HCT116 (cell line): Measurements from ENCODE around the gene TMEM117. TPM values are rescaled to one million over a fixed set of nuclear protein-coding genes. Genes with fewer than 3 reads are reported as not detected.

ENCODE experiments used
- ATAC-seq: fragments of 200-7000 bp; cut with Tn5 transposase; 2 replicates; pipeline ENCODE4 v1.9.1; 2020; ENCODE audit warnings: mild to moderate bottlenecking, moderate library complexity
- BruUV-seq: library from RNA; stranded (reverse); fragments of 400-500 nt; replicated peaks from 2 replicates; lab custom pipeline; 2021; lab: Mats Ljungman, UMichigan
- CTCF ChIA-PET: fragments of 300-600 bp; sonication (Branson Sonifier 250); formaldehyde crosslinking; loops from one replicate; lab custom pipeline; 2021; ENCODE audit warnings: antibody characterized with exemption; lab: Charles Lee
- POLR2A ChIA-PET: fragments of 300-600, 350-600 bp; sonication (Branson Sonifier 250); formaldehyde crosslinking; loops from one replicate; lab custom pipeline; 2021; ENCODE audit warnings: antibody characterized with exemption; lab: Charles Lee
- RAD21 ChIA-PET, 2 experiments: fragments of 300-600 bp; sonication (Branson Sonifier 250); formaldehyde crosslinking; loops; one replicate each; lab custom pipeline; 2023; ENCODE audit warnings: low total read pairs in 2 of 2; ENCODE audit not compliant: uncharacterized antibody in 2 of 2, unreplicated experiment in 2 of 2, low non-redundant PET in 1 of 2; lab: Charles Lee
- DNase-seq: peaks from one replicate; pipeline ENCODE4 v3.0.0-alpha.2; 2010; ENCODE audit warnings: low read depth, low spot score
- H2AFZ ChIP-seq: fragments of 200-600 bp; shearing (Covaris generic), sonication (generic); 2 replicates; pipeline ENCODE4 v1.6.1; 2017; ENCODE audit warnings: low read depth, mixed run types, mixed read lengths, antibody characterized with exemption, low read length; ENCODE audit not compliant: poor library complexity, severe bottlenecking
- H3K27ac ChIP-seq: 2 replicates; pipeline ENCODE4 v1.5.1; 2012; ENCODE audit warnings: low read depth, low read length
- H3K27me3 ChIP-seq: fragments of 200-600 bp; sonication (generic); 2 replicates; pipeline ENCODE4 v1.6.1; 2016; ENCODE audit warnings: mixed run types, low read length, mixed read lengths; ENCODE audit not compliant: insufficient read depth
- H3K36me3 ChIP-seq, 2 experiments: fragments of 200-500 bp in 1 of 2; fragments of 200-600 bp in 1 of 2; sonication (Bioruptor generic) in 1 of 2; sonication (generic) in 1 of 2; 2 replicates each; pipeline versions ENCODE4 v1.5.1 to v1.6.1; 2014 to 2016; ENCODE audit warnings: low read length in 2 of 2, inconsistent platforms in 1 of 2, mixed read lengths in 1 of 2, mixed run types in 1 of 2; ENCODE audit not compliant: insufficient read depth in 2 of 2, control insufficient read depth in 1 of 2
- H3K4me1 ChIP-seq, 2 experiments: fragments of 200-600 bp in 1 of 2; sonication (generic) in 1 of 2; 2 replicates each; pipeline versions ENCODE4 v1.5.1 to v1.6.1; 2012 to 2017; ENCODE audit warnings: low read length in 2 of 2, inconsistent platforms in 1 of 2, mild to moderate bottlenecking in 1 of 2, mixed read lengths in 1 of 2, mixed run types in 1 of 2, moderate library complexity in 1 of 2; ENCODE audit not compliant: insufficient read depth in 2 of 2, control insufficient read depth in 1 of 2
- H3K4me2 ChIP-seq: fragments of 200-600 bp; sonication (generic); 2 replicates; pipeline ENCODE4 v1.6.1; 2017; ENCODE audit warnings: mixed run types, low read length, mixed read lengths
- H3K4me3 ChIP-seq, 2 experiments: fragments of 200-600 bp in 1 of 2; sonication (generic) in 1 of 2; replicated peaks in 1 of 2; 2 replicates each; pipeline ENCODE4 v1.5.1; 2011 to 2016; ENCODE audit warnings: low read length in 2 of 2, control low read depth in 1 of 2, low read depth in 1 of 2, mild to moderate bottlenecking in 1 of 2, mixed read lengths in 1 of 2, mixed run types in 1 of 2
- H3K79me2 ChIP-seq: fragments of 200-600 bp; sonication (generic); 2 replicates; pipeline ENCODE4 v1.6.1; 2017; ENCODE audit warnings: mild to moderate bottlenecking, mixed run types, low read length, moderate library complexity, mixed read lengths; ENCODE audit not compliant: insufficient read depth
- H3K9ac ChIP-seq: fragments of 200-600 bp; sonication (generic); 2 replicates; pipeline ENCODE4 v1.6.1; 2016; ENCODE audit warnings: low read length, mixed read lengths
- H3K9me2 ChIP-seq: fragments of 200-600 bp; sonication (generic), shearing (Covaris generic); 2 replicates; pipeline ENCODE4 v1.6.1; 2017; ENCODE audit warnings: mixed run types, mild to moderate bottlenecking, moderate library complexity; ENCODE audit not compliant: insufficient read depth
- H3K9me3 ChIP-seq, 2 experiments: fragments of 200-500 bp in 1 of 2; fragments of 200-600 bp in 1 of 2; sonication (Bioruptor generic) in 1 of 2; sonication (generic) in 1 of 2; 2 replicates each; pipeline ENCODE4 v1.6.1; 2014 to 2017; ENCODE audit warnings: low read length in 2 of 2, mixed read lengths in 2 of 2, inconsistent platforms in 1 of 2, low read depth in 1 of 2, mild to moderate bottlenecking in 1 of 2, mixed run types in 1 of 2, moderate library complexity in 1 of 2; ENCODE audit not compliant: control insufficient read depth in 1 of 2, insufficient read depth in 1 of 2
- H4K20me1 ChIP-seq: fragments of 200-600 bp; sonication (generic), shearing (Covaris generic); 2 replicates; pipeline ENCODE4 v1.6.1; 2017; ENCODE audit warnings: mixed run types, mild to moderate bottlenecking, moderate library complexity; ENCODE audit not compliant: insufficient read depth
- ATF3 ChIP-seq: IDR thresholded peaks from 2 replicates; pipeline ENCODE4 v1.6.1; 2012
- CTCF ChIP-seq, 3 experiments: fragments of 200-600 bp in 1 of 3; sonication (generic) in 1 of 3; IDR thresholded peaks in 2 of 3; conservative IDR thresholded peaks in 1 of 3; 2 replicates each; pipeline ENCODE4 v1.5.1; 2012 to 2017; ENCODE audit warnings: low read depth in 2 of 3, low read length in 2 of 3, antibody characterized with exemption in 1 of 3, borderline replicate concordance in 1 of 3, control low read depth in 1 of 3, mild to moderate bottlenecking in 1 of 3, mixed read lengths in 1 of 3, mixed run types in 1 of 3, moderate library complexity in 1 of 3; ENCODE audit not compliant: insufficient read depth in 1 of 3
- ELF1 ChIP-seq: IDR thresholded peaks from 2 replicates; pipeline ENCODE4 v1.6.1; 2012; ENCODE audit warnings: low read depth, borderline replicate concordance
- EZH2 ChIP-seq: fragments of 200-600 bp; sonication (generic); IDR thresholded peaks from 2 replicates; pipeline ENCODE4 v1.6.1; 2017; ENCODE audit warnings: antibody characterized with exemption, mixed run types
- EZH2phosphoT487 ChIP-seq: fragments of 200-600 bp; IDR thresholded peaks from 2 replicates; pipeline ENCODE4 v1.6.1; 2018; ENCODE audit warnings: antibody characterized with exemption, borderline replicate concordance
- YY1 ChIP-seq: IDR thresholded peaks from 2 replicates; pipeline ENCODE4 v1.6.1; 2011; ENCODE audit warnings: low read length, low read depth, moderate library complexity, mild to moderate bottlenecking; ENCODE audit not compliant: insufficient replicate concordance; ENCODE audit errors: extremely low read depth
- ZNF274 ChIP-seq: fragments of 200-500 bp; sonication (Bioruptor generic); IDR thresholded peaks from 2 replicates; pipeline ENCODE4 v1.6.1; 2014; ENCODE audit warnings: mild to moderate bottlenecking, low read depth, low read length, inconsistent platforms
- intact Hi-C: fragments of 100-400 bp; cut with micrococcal nuclease; formaldehyde crosslinking; loops from 2 replicates; pipeline ENCODE4 v1.10.0; 2022
- total RNA-seq: library from RNA; stranded (reverse); gene quantifications from one replicate; pipeline ENCODE4 v1.2.1, GENCODE V29; 2021; ENCODE audit not compliant: unreplicated experiment

TMEM117 gene
- total RNA-seq, 1 experiment from 2014 or later: 3.6 TPM

- no TSS peak for BruUV-seq
- no peaks in the 10 kb centered on the region for H3K27me3 ChIP-seq
- H3K9me2 ChIP-seq: no peaks in the 10 kb centered on the region
- DNase-seq (no peak), ATAC-seq (no peak)
- H3K4me2 ChIP-seq: no peak overlapping the region
- no peak overlapping the region for H3K9ac ChIP-seq
- no peak overlapping the region for H2AFZ ChIP-seq
- ChIA-PET CTCF (no interaction called here), POLR2A (no interaction called here), RAD21 (no interaction called here)
- H3K36me3 ChIP-seq: no peaks in the 10 kb centered on the region
- H3K9me3 ChIP-seq: no peaks in the 10 kb centered on the region
- TF ChIP-seq ZNF274: no peak
- no peaks in the 10 kb centered on the region for H4K20me1 ChIP-seq
- H3K79me2 ChIP-seq: no peaks in the 10 kb centered on the region
- intact Hi-C loops: no loop called here
- H3K27ac ChIP-seq: no peak overlapping the region
- H3K4me3 ChIP-seq: no peak overlapping the region
- no peaks in the 10 kb centered on the region for H3K4me1 ChIP-seq
Observed at GRCh38 chr12:44059476-44059875, 223.6 kb downstream of the TMEM117 start.

- RAD21 ChIA-PET: no interaction called here
- H2AFZ ChIP-seq: no peak overlapping the region
- no TSS peak for BruUV-seq
- H3K4me3 ChIP-seq: no peak overlapping the region
- H3K4me2 ChIP-seq: no peak overlapping the region
- H3K36me3 ChIP-seq: no peaks in the 10 kb centered on the region
- no peaks in the 10 kb centered on the region for H4K20me1 ChIP-seq
- POLR2A ChIA-PET: no interaction called here
- no peaks in the 10 kb centered on the region for H3K27me3 ChIP-seq
- DNase-seq (no peak), ATAC-seq (no peak)
- CTCF ChIA-PET: no interaction called here
- TF ChIP-seq YY1: no peak
- H3K27ac ChIP-seq: no peak overlapping the region
- H3K79me2 ChIP-seq: no peaks in the 10 kb centered on the region
- H3K4me1 ChIP-seq: no peaks in the 10 kb centered on the region
- no peak overlapping the region for H3K9ac ChIP-seq
- no peaks in the 10 kb centered on the region for H3K9me3 ChIP-seq
- intact Hi-C loops: no loop called here
- no peaks in the 10 kb centered on the region for H3K9me2 ChIP-seq
Observed at GRCh38 chr12:44063671-44064070, 227.8 kb downstream of the TMEM117 start.

- H3K36me3 ChIP-seq: no peaks in the 10 kb centered on the region
- no peak overlapping the region for H3K27ac ChIP-seq
- no peak for ATAC-seq
- H3K79me2 ChIP-seq: no peaks in the 10 kb centered on the region
- intact Hi-C loops: no loop called here
- no peak overlapping the region for H3K9ac ChIP-seq
- H3K9me3 ChIP-seq: no peaks in the 10 kb centered on the region
- H2AFZ ChIP-seq: no peak overlapping the region
- no peak overlapping the region for H3K4me3 ChIP-seq
- no peak overlapping the region for H3K4me2 ChIP-seq
- no peaks in the 10 kb centered on the region for H4K20me1 ChIP-seq
- ChIA-PET CTCF (no interaction called here), POLR2A (no interaction called here), RAD21 (no interaction called here)
- DNase-seq: no peak
- H3K27me3 ChIP-seq: no peaks in the 10 kb centered on the region
- no TSS peak for BruUV-seq
- H3K9me2 ChIP-seq: no peaks in the 10 kb centered on the region
- H3K4me1 ChIP-seq: no peaks in the 10 kb centered on the region
- TF ChIP-seq ELF1 (no peak), ATF3 (no peak), YY1 (no peak), EZH2 (no peak), EZH2phosphoT487 (no peak), CTCF (IDR thresholded peaks at IDR 0.05 in 2 of 3, conservative IDR thresholded peaks at IDR 0.05 in 1 of 3; ENCODE audit: borderline replicate concordance in 1 of 3, insufficient read depth in 1 of 3, low read depth in 2 of 3, low read length in 2 of 3) (no peak)
Observed at GRCh38 chr12:44076871-44077270, 241.0 kb downstream of the TMEM117 start.
